Kidney (tissue), 14 donors: Measurements from ENCODE around the gene FBXW9. TPM values are rescaled to one million over a fixed set of nuclear protein-coding genes. Genes with fewer than 3 reads are reported as not detected.

Experiments used
- DNase-seq, 5 donors: peaks; one replicate each; pipeline ENCODE4 v3.0.0-alpha.2; 2013 to 2020
- FAIRE-seq: peaks from 2 replicates; lab custom pipeline; 2012; peaks lifted over from hg19 to GRCh38; lab: Jason Lieb, UNC
- H3K27ac ChIP-seq, 2 donors: one replicate each; pipeline ENCODE4 v1.7.0; 2013; ENCODE audit warnings: low read depth in 2 of 2, low read length in 2 of 2, inconsistent platforms in 1 of 2
- H3K27me3 ChIP-seq: one replicate; pipeline ENCODE4 v1.7.1; 2013; ENCODE audit warnings: low read length, inconsistent platforms; ENCODE audit not compliant: control insufficient read depth, insufficient read depth
- H3K36me3 ChIP-seq, 3 donors: one replicate each; pipeline versions ENCODE4 v1.7.0 to v1.7.1; 2013; ENCODE audit warnings: low read length in 3 of 3, control low read depth in 1 of 3, inconsistent platforms in 1 of 3; ENCODE audit not compliant: insufficient read depth in 3 of 3, control insufficient read depth in 2 of 3
- H3K4me1 ChIP-seq, 3 donors: one replicate each; pipeline versions ENCODE4 v1.7.0 to v1.7.1; 2013; ENCODE audit warnings: low read length in 3 of 3, inconsistent platforms in 1 of 3, low read depth in 1 of 3; ENCODE audit not compliant: control insufficient read depth in 2 of 3, insufficient read depth in 2 of 3
- H3K4me3 ChIP-seq, 3 donors: one replicate each; pipeline versions ENCODE4 v1.7.0 to v1.8.1; 2013; ENCODE audit warnings: low read length in 3 of 3, control low read depth in 1 of 3, inconsistent platforms in 1 of 3
- H3K9ac ChIP-seq, 3 donors: one replicate each; pipeline versions ENCODE4 v1.7.0 to v1.7.1; 2013; ENCODE audit warnings: low read length in 3 of 3, control low read depth in 1 of 3, inconsistent platforms in 1 of 3
- H3K9me3 ChIP-seq, 3 donors: one replicate each; pipeline versions ENCODE4 v1.7.0 to v1.7.1; 2013; ENCODE audit warnings: low read length in 3 of 3, control low read depth in 1 of 3, inconsistent platforms in 1 of 3; ENCODE audit not compliant: control insufficient read depth in 2 of 3, insufficient read depth in 1 of 3
- intact Hi-C: fragments of 100-400 bp; cut with DNase I; formaldehyde crosslinking; loops from one replicate; pipeline ENCODE4 v1.11.1; 2022
- polyA plus RNA-seq: library from polyadenylated mRNA; stranded (reverse); fragments of 350-450 nt; fragmentation: Illumina TruSeq; extraction: RNeasy Lipid Tissue Mini Kit (QIAGEN cat#74804); gene quantifications from one replicate; pipeline ENCODE4 v1.2.3, GENCODE V29; 2014; ENCODE audit warnings: low read depth, low replicate concordance; ENCODE audit not compliant: insufficient read depth
- total RNA-seq: library from RNA; stranded (reverse); fragmentation: NEBNext Ultra II Directional; extraction: Animal tissue kit (Norgen Biotek cat#: 25700); gene quantifications from one replicate; pipeline ENCODE4 v1.2.1, GENCODE V29; 2021
- TF ChIP-seq, protein P1 (sequence below): IDR thresholded peaks from 3 replicates; pipeline ENCODE4 v1.5.1; 2012; ENCODE audit warnings: mild to moderate bottlenecking, moderate library complexity, borderline replicate concordance; ENCODE audit not compliant: insufficient read depth; ENCODE audit errors: extremely low read depth
- donor health status: control.
- donor health status: control.
- donor health status: control.
- donor health status: control.
- donor health status: control.
- donor health status: DM: yes; HTN: yes; CAD: no.
- donor health status: Normal renal cell carcinoma (clear cell type).

FBXW9 gene
- total and polyA plus RNA-seq, 2 donors from 2014 or later = 11.4 to 14.9 TPM

DNA sequence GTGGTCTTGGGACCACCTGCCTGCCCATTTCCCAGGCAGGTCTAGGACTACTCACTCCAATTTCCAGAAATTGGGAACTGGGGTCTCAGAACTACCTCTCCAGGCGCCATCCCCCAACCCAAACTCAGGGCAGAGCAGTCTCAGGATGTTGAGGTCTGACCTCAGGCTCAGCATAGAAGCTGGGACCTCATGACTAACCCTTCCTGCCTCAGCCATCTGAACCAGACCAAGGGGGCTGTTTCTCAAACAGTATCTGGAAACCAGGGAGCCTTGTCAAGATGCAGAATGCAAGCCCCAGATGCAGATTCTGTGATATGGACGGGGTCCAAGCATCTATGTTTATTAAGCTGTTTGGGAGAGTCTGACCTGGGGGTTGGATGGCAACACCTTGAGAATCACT, 1.3 kb downstream of the FBXW9 start:
- Histone ChIP-seq H3K27me3 (no peaks in the 10 kb centered on the region), H3K9ac (peak overlapping the region in 1 of 3 donors; percentile 72), H3K4me3 (peak overlapping the region in 2 of 3 donors; percentile 54 to 96), H3K27ac (no peak overlapping the region), H3K4me1 (peaks cover 0 to 12% (median 6%) of the 10 kb centered on the region in 3 donors), H3K36me3 (peaks cover 0 to 3% (median 2%) of the 10 kb centered on the region in 3 donors), H3K9me3 (no peaks in the 10 kb centered on the region)
- DNase-seq = no peak
- TF ChIP-seq, protein P1, sequence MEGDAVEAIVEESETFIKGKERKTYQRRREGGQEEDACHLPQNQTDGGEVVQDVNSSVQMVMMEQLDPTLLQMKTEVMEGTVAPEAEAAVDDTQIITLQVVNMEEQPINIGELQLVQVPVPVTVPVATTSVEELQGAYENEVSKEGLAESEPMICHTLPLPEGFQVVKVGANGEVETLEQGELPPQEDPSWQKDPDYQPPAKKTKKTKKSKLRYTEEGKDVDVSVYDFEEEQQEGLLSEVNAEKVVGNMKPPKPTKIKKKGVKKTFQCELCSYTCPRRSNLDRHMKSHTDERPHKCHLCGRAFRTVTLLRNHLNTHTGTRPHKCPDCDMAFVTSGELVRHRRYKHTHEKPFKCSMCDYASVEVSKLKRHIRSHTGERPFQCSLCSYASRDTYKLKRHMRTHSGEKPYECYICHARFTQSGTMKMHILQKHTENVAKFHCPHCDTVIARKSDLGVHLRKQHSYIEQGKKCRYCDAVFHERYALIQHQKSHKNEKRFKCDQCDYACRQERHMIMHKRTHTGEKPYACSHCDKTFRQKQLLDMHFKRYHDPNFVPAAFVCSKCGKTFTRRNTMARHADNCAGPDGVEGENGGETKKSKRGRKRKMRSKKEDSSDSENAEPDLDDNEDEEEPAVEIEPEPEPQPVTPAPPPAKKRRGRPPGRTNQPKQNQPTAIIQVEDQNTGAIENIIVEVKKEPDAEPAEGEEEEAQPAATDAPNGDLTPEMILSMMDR = no peak
- no peak for FAIRE-seq
- intact Hi-C loops = no loop called here

DNA sequence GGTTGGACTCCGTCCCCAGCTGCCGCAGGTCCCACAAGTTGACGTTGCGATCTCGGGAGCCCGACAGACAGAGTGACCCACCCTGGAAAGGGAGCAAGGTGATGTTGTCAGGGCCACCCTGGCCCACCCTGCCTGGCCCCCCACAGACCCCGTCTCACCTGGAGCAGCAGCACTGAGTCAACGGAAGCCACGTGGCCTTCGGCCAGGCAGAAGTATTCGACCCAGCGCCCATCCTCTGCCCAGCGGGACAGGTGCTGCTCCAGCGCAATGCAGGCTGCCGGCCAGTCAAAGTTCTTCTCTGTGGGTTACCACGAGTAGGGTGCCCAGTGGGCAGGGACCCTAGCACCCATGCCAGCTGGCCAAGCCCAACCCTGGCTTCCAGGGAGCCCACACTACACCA, 1.8 kb downstream of the FBXW9 start:
- no peak for FAIRE-seq
- Histone ChIP-seq H3K4me3 (no peak overlapping the region), H3K9ac (no peak overlapping the region), H3K27ac (no peak overlapping the region), H3K9me3 (no peaks in the 10 kb centered on the region), H3K36me3 (peaks cover 0 to 3% (median 2%) of the 10 kb centered on the region in 3 donors), H3K27me3 (no peaks in the 10 kb centered on the region), H3K4me1 (peaks cover 0 to 12% (median 6%) of the 10 kb centered on the region in 3 donors)
- TF ChIP-seq, protein P1 = no peak
- no peak for DNase-seq
- intact Hi-C loops = no loop called here

DNA sequence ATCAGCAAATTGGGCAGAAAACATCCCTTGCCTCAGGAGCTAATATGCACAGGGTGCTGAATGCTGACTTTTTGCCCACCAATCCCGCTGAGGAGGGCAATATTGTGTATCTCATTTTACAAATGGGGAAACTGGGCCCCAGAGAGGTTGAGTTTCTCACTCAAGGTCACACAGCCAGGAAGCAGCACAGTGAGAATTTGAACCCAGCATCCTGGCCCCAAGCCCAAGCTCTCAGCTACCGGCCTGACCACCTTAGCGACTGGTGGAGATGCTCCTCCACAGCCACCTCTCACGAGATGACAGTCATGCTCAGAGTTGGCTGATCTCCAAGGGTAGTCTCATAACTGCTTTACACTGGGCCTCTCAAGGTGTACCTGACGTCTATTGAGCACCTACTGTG, 3.5 kb downstream of the FBXW9 start:
- FAIRE-seq = no peak
- no peaks in the 10 kb centered on the region for H3K9me3 ChIP-seq
- TF ChIP-seq, protein P1 = no peak

More for the DNA sequence above, 3.5 kb downstream of the FBXW9 start:
- peaks cover 0 to 3% (median 0%) of the 10 kb centered on the region in 3 donors for H3K36me3 ChIP-seq
- H3K9ac ChIP-seq = no peak overlapping the region
- H3K27me3 ChIP-seq = no peaks in the 10 kb centered on the region
- H3K4me1 ChIP-seq = peaks cover 0 to 12% (median 6%) of the 10 kb centered on the region in 3 donors
- no peak for DNase-seq
- no peak overlapping the region for H3K4me3 ChIP-seq
- H3K27ac ChIP-seq = no peak overlapping the region
- intact Hi-C loops = no loop called here
